Measurements from ENCODE around the gene RPL36.

GRCh38 chr19:5713228-5713627, 23.1 kb downstream of the RPL36 start:
- TF ChIP-seq CTCF (IDR thresholded peaks at IDR 0.05), result no peak
- no peak for TF ChIP-seq POLR2A (IDR thresholded peaks at IDR 0.05)
- TF ChIP-seq POLR2AphosphoS5 (IDR thresholded peaks at IDR 0.05), result no peak
